Body of pancreas (tissue), 4 donors: ENCODE measurements around the gene LMOD2. TPM values are rescaled to one million over a fixed set of nuclear protein-coding genes. Genes with fewer than 3 reads are reported as not detected.
A peak's percentile ranks its signal among the peaks of the same experiment; 100 is the strongest.

Source experiments
- ATAC-seq: fragments of 150-250 bp; one replicate; pipeline ENCODE4 v1.9.1; 2016
- DNase-seq, 4 donors: peaks; one replicate each; pipeline ENCODE4 v3.0.0-alpha.2; 2019
- H3K27ac ChIP-seq, 4 donors: fragments of 200-600 bp; sonication (generic); 1 replicate in 3 of 4; 2 replicates in 1 of 4; pipeline versions ENCODE4 v1.5.1 to v1.6.1; 2016 to 2019; ENCODE audit warnings: mild to moderate bottlenecking in 1 of 4, mixed read lengths in 1 of 4, moderate library complexity in 1 of 4
- H3K27me3 ChIP-seq, 2 donors: fragments of 200-600 bp; sonication (generic); one replicate each; pipeline ENCODE4 v1.6.0; 2016; ENCODE audit warnings: mild to moderate bottlenecking in 1 of 2
- H3K36me3 ChIP-seq, 2 donors: fragments of 200-600 bp; sonication (generic); replicated peaks in 1 of 2; 2 replicates each; pipeline ENCODE4 v1.5.1; 2016; ENCODE audit warnings: low read depth in 2 of 2; ENCODE audit not compliant: insufficient read depth in 1 of 2
- H3K4me1 ChIP-seq: fragments of 200-600 bp; sonication (generic); one replicate; pipeline ENCODE4 v1.6.0; 2016
- H3K4me3 ChIP-seq, 2 donors: fragments of 200-600 bp; sonication (generic); 1 replicate in 1 of 2; 2 replicates in 1 of 2; pipeline ENCODE4 v1.5.1; 2016 to 2019
- H3K9me3 ChIP-seq, 3 donors: fragments of 200-600 bp; sonication (generic); 1 replicate in 2 of 3; 2 replicates in 1 of 3; pipeline ENCODE4 v1.5.1; 2016
- POLR2A ChIP-seq, 3 donors: fragments of 450-650 bp; IDR thresholded peaks; one replicate each; pipeline ENCODE4 v1.6.1; 2016; ENCODE audit warnings: antibody characterized with exemption in 3 of 3, mild to moderate bottlenecking in 2 of 3
- WGBS, 2 donors: methylation state at CpG; one replicate each; pipeline ENCODE4 v1.1.5; 2017; 5-methylcytosine and 5-hydroxymethylcytosine counted together
- intact Hi-C: fragments of 100-400 bp; cut with DNase I; formaldehyde crosslinking; loops from one replicate; pipeline ENCODE4 v1.15.1; 2023
- total RNA-seq, 2 donors: library from RNA; depleted of rRNA; stranded (reverse); fragments of >200 nt; gene quantifications; one replicate each; pipeline ENCODE4 v1.1.0, GENCODE V29; 2016
- TF ChIP-seq, protein P1 (sequence below), 7 experiments: fragments of 450-650 bp in 4 of 7; fragments of 200-600 bp in 3 of 7; sonication (generic) in 3 of 7; IDR thresholded peaks; one replicate each; pipeline ENCODE4 v1.5.1; 2016 to 2019; ENCODE audit warnings: antibody characterized with exemption in 7 of 7

The LMOD2 gene
- total RNA-seq, 2 donors from 2014 or later: not detected

DNA sequence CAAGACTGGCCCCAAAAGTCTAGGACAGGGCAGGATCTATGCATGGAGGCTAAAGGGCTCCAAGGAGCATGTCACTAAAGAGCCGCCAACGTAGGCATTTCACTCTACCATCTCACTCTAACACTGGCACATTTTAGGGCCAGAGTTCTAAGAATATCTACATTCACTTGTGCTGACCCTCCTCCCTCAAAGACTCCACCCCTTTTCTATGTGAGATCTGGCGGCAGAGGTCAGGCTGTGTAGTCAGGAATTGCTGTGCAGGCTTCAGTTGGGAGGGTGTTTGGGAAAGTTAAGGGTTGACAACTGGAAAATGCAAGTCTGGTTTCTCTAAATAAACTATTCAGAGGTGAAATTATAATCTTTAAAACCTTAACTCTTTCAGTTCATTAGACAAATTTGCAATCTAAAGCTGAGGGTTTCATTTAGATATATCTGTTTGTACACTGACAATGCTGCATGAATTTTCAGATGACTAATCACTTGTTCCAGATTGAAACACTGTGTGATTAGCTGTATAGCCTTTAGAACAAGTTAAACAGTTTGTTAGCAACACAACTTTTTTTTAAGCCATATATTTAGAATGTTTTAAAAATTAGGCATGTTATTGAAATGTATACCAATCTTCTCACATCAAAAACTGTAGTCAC is 18.2 kb downstream of the LMOD2 start:
- DNase-seq (no peak), ATAC-seq (no peak)
- intact Hi-C loops: loop anchor here (10.0 kb wide), 1 partner anchor 191 kb away; no protein-coding TSS in a partner anchor
- WGBS, 2 donors: 88 to 92% methylated on average over 3 of the region's 3 CpGs
- H3K4me1 ChIP-seq: no peaks in the 10 kb centered on the region
- no peak overlapping the region for H3K4me3 ChIP-seq
- no peaks in the 10 kb centered on the region for H3K9me3 ChIP-seq
- TF ChIP-seq, protein P1, sequence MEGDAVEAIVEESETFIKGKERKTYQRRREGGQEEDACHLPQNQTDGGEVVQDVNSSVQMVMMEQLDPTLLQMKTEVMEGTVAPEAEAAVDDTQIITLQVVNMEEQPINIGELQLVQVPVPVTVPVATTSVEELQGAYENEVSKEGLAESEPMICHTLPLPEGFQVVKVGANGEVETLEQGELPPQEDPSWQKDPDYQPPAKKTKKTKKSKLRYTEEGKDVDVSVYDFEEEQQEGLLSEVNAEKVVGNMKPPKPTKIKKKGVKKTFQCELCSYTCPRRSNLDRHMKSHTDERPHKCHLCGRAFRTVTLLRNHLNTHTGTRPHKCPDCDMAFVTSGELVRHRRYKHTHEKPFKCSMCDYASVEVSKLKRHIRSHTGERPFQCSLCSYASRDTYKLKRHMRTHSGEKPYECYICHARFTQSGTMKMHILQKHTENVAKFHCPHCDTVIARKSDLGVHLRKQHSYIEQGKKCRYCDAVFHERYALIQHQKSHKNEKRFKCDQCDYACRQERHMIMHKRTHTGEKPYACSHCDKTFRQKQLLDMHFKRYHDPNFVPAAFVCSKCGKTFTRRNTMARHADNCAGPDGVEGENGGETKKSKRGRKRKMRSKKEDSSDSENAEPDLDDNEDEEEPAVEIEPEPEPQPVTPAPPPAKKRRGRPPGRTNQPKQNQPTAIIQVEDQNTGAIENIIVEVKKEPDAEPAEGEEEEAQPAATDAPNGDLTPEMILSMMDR (IDR thresholded peaks at IDR 0.05): no peak
- no peak for TF ChIP-seq POLR2A (IDR thresholded peaks at IDR 0.05)
- no peaks in the 10 kb centered on the region for H3K36me3 ChIP-seq
- H3K27me3 ChIP-seq: no peaks in the 10 kb centered on the region
- H3K27ac ChIP-seq: no peak overlapping the region

DNA sequence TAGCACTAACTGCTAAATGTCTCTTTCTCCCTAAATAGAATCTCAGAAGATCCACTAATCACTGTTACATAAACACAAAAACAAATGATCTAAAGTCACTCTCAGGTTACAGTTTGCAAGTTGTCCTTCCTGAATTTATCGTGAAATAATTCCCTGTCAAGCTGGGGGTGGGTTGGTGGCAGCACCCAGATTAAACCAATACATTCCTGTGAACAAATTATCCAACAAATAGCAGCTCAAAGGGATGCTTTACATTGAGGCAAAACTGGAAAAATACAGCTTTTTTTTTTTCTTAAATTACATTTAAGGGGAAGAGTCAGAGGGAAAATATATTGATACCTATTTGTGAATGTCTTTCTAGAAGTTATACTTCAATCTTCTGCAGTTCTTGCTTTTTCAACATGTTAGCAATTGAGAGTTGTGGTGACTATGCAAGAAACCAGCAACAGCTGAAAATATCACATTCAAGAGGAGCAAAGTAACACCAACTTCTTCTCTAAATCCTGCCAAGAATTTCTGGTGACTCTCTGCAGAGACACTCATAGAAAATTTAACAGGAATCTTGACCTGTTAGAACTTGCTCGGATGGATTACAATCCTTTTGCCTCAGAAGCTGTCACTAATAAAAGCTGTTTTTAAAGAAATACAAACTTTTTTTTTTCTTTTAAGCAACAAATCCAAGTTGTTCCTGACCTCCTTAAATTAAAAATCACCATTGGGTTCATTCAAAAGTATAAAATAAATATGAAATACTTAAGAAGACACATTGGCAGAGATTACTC is 18.9 kb downstream of the LMOD2 start:
- H3K4me1 ChIP-seq: no peaks in the 10 kb centered on the region
- no peaks in the 10 kb centered on the region for H3K27me3 ChIP-seq
- intact Hi-C loops: loop anchor here (10.0 kb wide), 1 partner anchor 190 kb away; no protein-coding TSS in a partner anchor
- DNase-seq (no peak), ATAC-seq (no peak)
- WGBS, 2 donors: 45 to 51% methylated on average over 2 of the region's 2 CpGs
- H3K9me3 ChIP-seq: no peaks in the 10 kb centered on the region
- TF ChIP-seq, protein P1 (IDR thresholded peaks at IDR 0.05): no peak
- no peak for TF ChIP-seq POLR2A (IDR thresholded peaks at IDR 0.05)
- no peak overlapping the region for H3K4me3 ChIP-seq
- H3K27ac ChIP-seq: no peak overlapping the region
- H3K36me3 ChIP-seq: no peaks in the 10 kb centered on the region

DNA sequence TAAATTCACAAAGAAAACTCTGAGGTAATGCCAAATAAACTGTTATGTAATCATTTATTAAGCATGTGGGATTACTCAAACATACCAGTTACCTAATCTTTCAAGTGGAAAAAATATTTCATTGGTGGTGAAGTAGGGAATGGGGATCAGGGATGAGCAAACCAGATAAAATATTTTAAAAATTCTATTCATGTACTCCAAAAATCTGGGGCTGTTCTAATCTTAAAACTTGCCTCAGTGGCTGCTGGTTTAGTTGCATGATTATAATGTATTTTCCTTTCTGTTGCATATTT is 19.5 kb downstream of the LMOD2 start:
- no peak overlapping the region for H3K27ac ChIP-seq
- no peaks in the 10 kb centered on the region for H3K36me3 ChIP-seq
- no peaks in the 10 kb centered on the region for H3K9me3 ChIP-seq
- TF ChIP-seq, protein P1 (IDR thresholded peaks at IDR 0.05): no peak
- no peak for TF ChIP-seq POLR2A (IDR thresholded peaks at IDR 0.05)
- H3K27me3 ChIP-seq: no peaks in the 10 kb centered on the region
- no peaks in the 10 kb centered on the region for H3K4me1 ChIP-seq
- H3K4me3 ChIP-seq: no peak overlapping the region
- intact Hi-C loops: loop anchor here (10.0 kb wide), 1 partner anchor 190 kb away; no protein-coding TSS in a partner anchor
- ATAC-seq: peak; percentile 68
- no peak for DNase-seq

DNA sequence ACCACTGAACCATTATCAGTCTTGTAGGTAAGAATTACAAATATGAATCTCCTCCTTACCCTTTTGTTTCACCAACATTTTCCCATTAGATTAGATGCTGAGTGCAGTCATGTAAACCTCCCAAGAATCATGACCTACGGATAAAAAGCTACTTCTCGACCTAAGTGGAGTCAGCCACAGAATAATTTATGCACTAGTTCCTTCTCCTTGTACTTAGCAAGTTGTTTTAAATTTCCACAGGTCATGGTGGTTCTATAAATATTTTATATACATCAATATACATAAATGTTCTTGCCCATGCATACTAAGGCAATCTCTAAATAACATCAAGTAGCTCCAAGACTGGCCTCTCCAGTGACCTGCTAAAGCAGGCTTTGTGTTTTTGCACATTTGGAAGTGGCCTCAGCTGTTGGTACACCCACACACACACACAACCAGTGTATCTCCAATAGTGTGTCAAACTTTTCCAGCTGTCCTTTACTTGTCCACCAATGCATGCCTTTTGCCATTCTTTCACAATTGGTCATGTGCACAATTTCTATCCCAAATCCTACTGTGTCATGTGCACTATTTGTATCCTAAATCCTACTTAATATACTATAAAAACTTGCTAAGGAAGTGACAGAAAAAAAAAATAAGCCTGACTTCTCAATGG is 21.5 kb downstream of the LMOD2 start:
- intact Hi-C loops: loop anchor here (10.0 kb wide), 1 partner anchor 188 kb away; no protein-coding TSS in a partner anchor
- peaks cover 20% of the 10 kb centered on the region for H3K4me1 ChIP-seq

More for the DNA sequence above, 21.5 kb downstream of the LMOD2 start:
- DNase-seq (no peak), ATAC-seq (no peak)
- no peak overlapping the region for H3K4me3 ChIP-seq
- no peaks in the 10 kb centered on the region for H3K27me3 ChIP-seq
- no peak for TF ChIP-seq POLR2A (IDR thresholded peaks at IDR 0.05)
- TF ChIP-seq, protein P1 (IDR thresholded peaks at IDR 0.05): no peak
- H3K27ac ChIP-seq: no peak overlapping the region
- no peaks in the 10 kb centered on the region for H3K36me3 ChIP-seq
- WGBS, 2 donors: 87 to 98% methylated on average over 2 of the region's 2 CpGs
- no peaks in the 10 kb centered on the region for H3K9me3 ChIP-seq
